GM19463 (cell line): Measurements from ENCODE around the gene SRC.

Experiments
- ATAC-seq: cut with Tn5 transposase; IDR thresholded peaks from one replicate; pipeline ENCODE4 v1.9.1; 2021; ENCODE audit warnings: mild to moderate bottlenecking, moderate library complexity; ENCODE audit not compliant: unreplicated experiment

The SRC gene

GRCh38 chr20:37349517-37350491 is 3.9 kb downstream of the SRC start:
- no peak for ATAC-seq

GRCh38 chr20:37350649-37351574 is 5.0 kb downstream of the SRC start:
- no peak for ATAC-seq

GRCh38 chr20:37351689-37352607 is 6.0 kb downstream of the SRC start:
- no peak for ATAC-seq

- ATAC-seq, result no peak
Measured at GRCh38 chr20:37352608-37352980, 6.7 kb downstream of the SRC start.

- ATAC-seq, result no peak
Measured at GRCh38 chr20:37353285-37353849, 7.4 kb downstream of the SRC start.

GRCh38 chr20:37354210-37355195 is 8.6 kb downstream of the SRC start:
- ATAC-seq, result no peak

- no peak for ATAC-seq
Measured at GRCh38 chr20:37355252-37356180, 9.6 kb downstream of the SRC start.

- no peak for ATAC-seq
Measured at GRCh38 chr20:37356387-37356786, 10.4 kb downstream of the SRC start.

- no peak for ATAC-seq
Measured at GRCh38 chr20:37356961-37357371, 11.0 kb downstream of the SRC start.

- no peak for ATAC-seq
Measured at GRCh38 chr20:37357481-37358365, 11.8 kb downstream of the SRC start.

- ATAC-seq, result no peak
Measured at GRCh38 chr20:37358366-37359150, 12.6 kb downstream of the SRC start.

- ATAC-seq, result no peak
Measured at GRCh38 chr20:37359331-37359730, 13.4 kb downstream of the SRC start.

GRCh38 chr20:37359836-37360235 is 13.9 kb downstream of the SRC start:
- ATAC-seq, result no peak

GRCh38 chr20:37360391-37361115 is 14.6 kb downstream of the SRC start:
- no peak for ATAC-seq

GRCh38 chr20:37361336-37361735 is 15.4 kb downstream of the SRC start:
- ATAC-seq, result no peak
